Stimulated activated CD8-positive, alpha-beta memory T cell treated with anti-CD3 and anti-CD28 coated beads, Interleukin-15, amount 100 ng/mL, for 24 hours (primary cell): ENCODE measurements around the gene APOF.
A peak's percentile ranks its signal among the peaks of the same experiment; 100 is the strongest.
"Not testable (repeated sequence)": the region's sequence is repeated elsewhere in the genome, so short reads cannot be mapped to it uniquely, and the experiment has no call there.

ENCODE experiments used
- DNase-seq: peaks from one replicate; pipeline ENCODE4 v3.0.0-alpha.2; 2020; ENCODE audit warnings: low read depth

Gene APOF

GRCh38 chr12:56332512-56333196 is 30.0 kb downstream of the APOF start:
- DNase-seq: no peak

GRCh38 chr12:56330936-56331490 is 31.6 kb downstream of the APOF start:
- no peak for DNase-seq

GRCh38 chr12:56326533-56326932 is 36.1 kb downstream of the APOF start:
- DNase-seq: no peak

- no peak for DNase-seq
Observed at GRCh38 chr12:56326126-56326525, 36.5 kb downstream of the APOF start.

GRCh38 chr12:56324206-56324605 is 38.5 kb downstream of the APOF start:
- no peak for DNase-seq

GRCh38 chr12:56321610-56322009 is 41.0 kb downstream of the APOF start:
- DNase-seq: not testable (repeated sequence)

- no peak for DNase-seq
Observed at GRCh38 chr12:56321027-56321426, 41.6 kb downstream of the APOF start.

- DNase-seq: no peak
Observed at GRCh38 chr12:56317675-56318074, 45.0 kb downstream of the APOF start.

- peak; percentile 74 for DNase-seq
Observed at GRCh38 chr12:56315622-56316473, 46.8 kb downstream of the APOF start, which contains the start of gene CNPY2. Gene CNPY2, minus strand, starts transcription at chr12:56315988. Its CDS starts 771 bp downstream, at chr12:56315217.

GRCh38 chr12:56315249-56315621 is 47.4 kb downstream of the APOF start:
- no peak for DNase-seq

GRCh38 chr12:56311003-56311402 is 51.7 kb downstream of the APOF start:
- no peak for DNase-seq
